ENCODE measurements around the gene ARHGEF10L. TPM values are rescaled to one million over a fixed set of nuclear protein-coding genes. Genes with fewer than 3 reads are reported as not detected.

ARHGEF10L gene
- total RNA-seq, 1 donor from 2014 or later: 20.3 TPM

DNA sequence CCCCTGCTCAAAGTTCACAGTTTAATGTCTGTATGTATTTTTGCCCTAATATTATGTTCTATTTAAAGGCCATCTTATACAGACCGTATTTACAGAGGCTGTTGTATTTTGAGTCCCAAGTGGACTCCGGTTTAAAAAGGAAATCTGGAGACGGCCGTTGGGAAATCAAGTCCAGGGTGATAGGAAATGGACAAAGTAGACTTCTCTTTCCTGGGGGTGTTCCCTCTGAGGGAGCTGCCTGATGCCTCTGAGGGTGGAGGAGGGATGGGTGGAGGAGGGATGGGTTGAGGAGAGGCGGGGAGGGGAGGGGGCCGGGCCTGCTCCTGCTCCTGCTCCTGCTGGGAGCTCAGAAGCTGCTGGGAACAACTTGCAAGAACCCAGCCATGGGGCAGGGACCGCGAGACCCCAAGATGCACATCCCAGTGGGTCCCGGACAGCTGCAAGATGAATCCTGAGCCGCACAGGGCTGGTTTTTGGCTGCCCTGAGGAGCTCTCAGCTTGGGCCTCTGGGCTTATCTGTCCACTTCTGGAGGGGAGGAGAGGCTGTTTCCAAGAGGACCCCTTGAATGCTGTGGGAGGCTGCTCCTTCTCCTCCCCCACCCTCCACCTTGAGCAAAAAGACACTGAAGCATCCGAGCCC, 203.6 kb downstream of the ARHGEF10L start:
- no peaks in the 10 kb centered on the region for H4K20me1 ChIP-seq (ENCODE audit: low read depth)
- H3K9ac ChIP-seq: no peak overlapping the region
- H3K79me2 ChIP-seq (ENCODE audit: low read depth): no peaks in the 10 kb centered on the region
- no peaks in the 10 kb centered on the region for H3K27me3 ChIP-seq
- Mint-ChIP-seq H3K27me3 (ENCODE audit: insufficient read depth, low read depth) (peaks cover 16% of the 10 kb centered on the region), H3K4me1 (peaks cover 16% of the 10 kb centered on the region), H3K4me3 (no peak overlapping the region), H3K36me3 (no peaks in the 10 kb centered on the region), H3K27ac (no peak overlapping the region), H3K9me3 (no peaks in the 10 kb centered on the region)
- DNase-seq (ENCODE audit: low spot score): no peak
- TF ChIP-seq EZH2phosphoT487 (IDR thresholded peaks at IDR 0.05): no peak
- no peak for TF ChIP-seq EZH2 (IDR thresholded peaks at IDR 0.05)
- TF ChIP-seq, protein P1, sequence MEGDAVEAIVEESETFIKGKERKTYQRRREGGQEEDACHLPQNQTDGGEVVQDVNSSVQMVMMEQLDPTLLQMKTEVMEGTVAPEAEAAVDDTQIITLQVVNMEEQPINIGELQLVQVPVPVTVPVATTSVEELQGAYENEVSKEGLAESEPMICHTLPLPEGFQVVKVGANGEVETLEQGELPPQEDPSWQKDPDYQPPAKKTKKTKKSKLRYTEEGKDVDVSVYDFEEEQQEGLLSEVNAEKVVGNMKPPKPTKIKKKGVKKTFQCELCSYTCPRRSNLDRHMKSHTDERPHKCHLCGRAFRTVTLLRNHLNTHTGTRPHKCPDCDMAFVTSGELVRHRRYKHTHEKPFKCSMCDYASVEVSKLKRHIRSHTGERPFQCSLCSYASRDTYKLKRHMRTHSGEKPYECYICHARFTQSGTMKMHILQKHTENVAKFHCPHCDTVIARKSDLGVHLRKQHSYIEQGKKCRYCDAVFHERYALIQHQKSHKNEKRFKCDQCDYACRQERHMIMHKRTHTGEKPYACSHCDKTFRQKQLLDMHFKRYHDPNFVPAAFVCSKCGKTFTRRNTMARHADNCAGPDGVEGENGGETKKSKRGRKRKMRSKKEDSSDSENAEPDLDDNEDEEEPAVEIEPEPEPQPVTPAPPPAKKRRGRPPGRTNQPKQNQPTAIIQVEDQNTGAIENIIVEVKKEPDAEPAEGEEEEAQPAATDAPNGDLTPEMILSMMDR (IDR thresholded peaks at IDR 0.05): no peak
- peaks cover 18% of the 10 kb centered on the region for H3K4me1 ChIP-seq
- H3K4me2 ChIP-seq: no peak overlapping the region
- H3K36me3 ChIP-seq: no peaks in the 10 kb centered on the region
- no peak overlapping the region for H3K27ac ChIP-seq
- H3F3A ChIP-seq (ENCODE audit: low read depth): no peaks in the 10 kb centered on the region
- H3K9me3 ChIP-seq (ENCODE audit: low read depth): no peaks in the 10 kb centered on the region
- H2AFZ ChIP-seq (replicated peaks): no peak overlapping the region
- no peak overlapping the region for H3K4me3 ChIP-seq

DNA sequence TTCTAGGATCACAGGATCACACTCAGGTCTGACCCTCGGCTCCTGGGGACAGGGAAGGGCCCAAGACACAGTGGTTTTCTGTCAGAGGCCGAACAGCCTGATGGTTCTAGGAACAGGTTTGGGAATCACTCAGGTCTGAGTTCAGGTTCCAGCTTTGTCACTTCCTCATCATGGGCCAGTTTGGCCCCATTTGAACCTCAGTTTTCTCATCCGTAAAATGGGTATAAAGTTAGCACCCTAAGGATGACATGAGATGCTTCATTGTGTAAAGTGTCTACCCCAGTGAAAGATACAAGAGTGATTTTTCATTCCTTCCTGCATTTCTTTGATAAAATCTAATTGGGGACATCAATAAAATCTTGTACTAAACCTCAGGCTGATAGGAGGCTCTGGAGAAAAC, 204.4 kb downstream of the ARHGEF10L start:
- no peak for TF ChIP-seq EZH2 (IDR thresholded peaks at IDR 0.05)
- no peak for TF ChIP-seq EZH2phosphoT487 (IDR thresholded peaks at IDR 0.05)
- TF ChIP-seq, protein P1 (IDR thresholded peaks at IDR 0.05): no peak
- H3K36me3 ChIP-seq: no peaks in the 10 kb centered on the region

GRCh38 chr1:17744666-17745478, 205.4 kb downstream of the ARHGEF10L start:
- no peak for TF ChIP-seq EZH2phosphoT487 (IDR thresholded peaks at IDR 0.05)
- TF ChIP-seq, protein P1 (IDR thresholded peaks at IDR 0.05): peak; percentile 27
- H3K9me3 Mint-ChIP-seq: no peaks in the 10 kb centered on the region
- no peak overlapping the region for H3K4me3 Mint-ChIP-seq
- H3K27ac Mint-ChIP-seq: no peak overlapping the region
- Histone ChIP-seq H3K9ac (no peak overlapping the region), H3K79me2 (ENCODE audit: low read depth) (no peaks in the 10 kb centered on the region), H3F3A (ENCODE audit: low read depth) (no peaks in the 10 kb centered on the region), H3K4me1 (peaks cover 18% of the 10 kb centered on the region), H2AFZ (replicated peaks) (no peak overlapping the region), H3K36me3 (no peaks in the 10 kb centered on the region), H3K4me2 (no peak overlapping the region), H3K4me3 (no peak overlapping the region), H3K9me3 (ENCODE audit: low read depth) (no peaks in the 10 kb centered on the region), H3K27ac (no peak overlapping the region), H4K20me1 (ENCODE audit: low read depth) (no peaks in the 10 kb centered on the region), H3K27me3 (no peaks in the 10 kb centered on the region)
- no peak for DNase-seq (ENCODE audit: low spot score)
- H3K36me3 Mint-ChIP-seq: no peaks in the 10 kb centered on the region
- H3K4me1 Mint-ChIP-seq: peaks cover 15% of the 10 kb centered on the region
- H3K27me3 Mint-ChIP-seq (ENCODE audit: insufficient read depth, low read depth): peaks cover 16% of the 10 kb centered on the region

More for the DNA sequence above, 204.4 kb downstream of the ARHGEF10L start:
- Histone ChIP-seq H3K9ac (no peak overlapping the region), H4K20me1 (ENCODE audit: low read depth) (no peaks in the 10 kb centered on the region), H3K4me3 (no peak overlapping the region), H2AFZ (replicated peaks) (no peak overlapping the region), H3K4me1 (peaks cover 18% of the 10 kb centered on the region), H3F3A (ENCODE audit: low read depth) (no peaks in the 10 kb centered on the region), H3K27me3 (no peaks in the 10 kb centered on the region), H3K79me2 (ENCODE audit: low read depth) (no peaks in the 10 kb centered on the region), H3K4me2 (no peak overlapping the region), H3K27ac (no peak overlapping the region), H3K9me3 (ENCODE audit: low read depth) (no peaks in the 10 kb centered on the region)
- no peaks in the 10 kb centered on the region for H3K9me3 Mint-ChIP-seq
- H3K27me3 Mint-ChIP-seq (ENCODE audit: insufficient read depth, low read depth): peaks cover 16% of the 10 kb centered on the region
- peaks cover 16% of the 10 kb centered on the region for H3K4me1 Mint-ChIP-seq
- no peak overlapping the region for H3K4me3 Mint-ChIP-seq
- DNase-seq (ENCODE audit: low spot score): no peak
- no peaks in the 10 kb centered on the region for H3K36me3 Mint-ChIP-seq
- no peak overlapping the region for H3K27ac Mint-ChIP-seq

Measured in neural progenitor cell (in vitro differentiated cells).